ENCODE data around the gene PTOV1.

Gene PTOV1

DNA sequence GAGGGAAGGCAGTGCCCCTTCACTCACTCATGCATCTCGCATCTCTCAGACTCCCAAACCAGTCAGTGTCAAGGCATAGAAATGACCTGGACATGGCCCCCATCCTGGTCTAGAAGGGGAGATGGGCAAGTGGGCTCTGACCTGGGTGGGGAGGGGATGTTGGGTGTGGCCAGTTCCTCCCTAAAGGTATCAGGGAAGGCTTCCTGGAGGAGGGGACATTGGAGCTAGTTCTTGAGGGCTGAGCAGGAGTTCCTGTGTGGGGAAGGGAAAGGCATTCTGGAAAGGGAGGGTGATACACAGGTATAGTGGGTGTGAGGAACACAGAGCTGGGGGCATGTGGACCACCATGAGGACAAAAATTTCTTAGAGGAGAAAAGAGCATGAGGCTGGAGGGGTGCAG, 41.8 kb downstream of the PTOV1 start:
- no peak for DNase-seq

DNA sequence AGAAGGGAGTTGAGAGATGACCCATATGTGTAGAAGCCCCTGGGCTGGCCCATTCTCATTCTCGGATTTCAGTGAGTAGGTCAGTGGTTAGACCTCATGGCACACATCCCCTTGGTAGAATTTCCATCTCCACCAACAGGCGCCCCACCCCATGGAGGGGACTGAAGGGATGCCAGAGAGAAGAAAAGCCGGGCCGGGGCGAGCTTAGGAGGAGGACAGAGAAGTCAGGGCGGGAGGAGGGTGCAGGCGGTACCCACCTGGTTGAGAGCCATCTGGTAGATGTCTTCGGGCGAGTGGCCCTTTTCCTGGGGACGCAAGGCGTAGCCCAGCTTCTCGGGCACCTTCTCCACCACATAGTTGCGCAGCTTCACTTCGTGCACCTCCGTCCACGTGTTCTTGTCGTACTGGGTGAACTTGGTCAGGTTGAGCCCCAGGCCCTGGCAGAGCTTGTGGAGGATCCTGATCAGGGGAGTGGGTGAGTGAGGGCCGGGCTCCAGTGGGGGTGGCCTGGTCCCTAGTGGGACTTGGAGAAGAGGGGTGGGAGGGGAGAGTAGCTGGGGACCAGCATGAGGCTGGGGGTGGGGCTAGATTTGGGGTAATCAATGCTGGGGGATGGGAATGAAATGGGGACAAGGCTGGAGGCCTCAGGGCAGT, 43.2 kb downstream of the PTOV1 start:
- DNase-seq, result no peak

DNA sequence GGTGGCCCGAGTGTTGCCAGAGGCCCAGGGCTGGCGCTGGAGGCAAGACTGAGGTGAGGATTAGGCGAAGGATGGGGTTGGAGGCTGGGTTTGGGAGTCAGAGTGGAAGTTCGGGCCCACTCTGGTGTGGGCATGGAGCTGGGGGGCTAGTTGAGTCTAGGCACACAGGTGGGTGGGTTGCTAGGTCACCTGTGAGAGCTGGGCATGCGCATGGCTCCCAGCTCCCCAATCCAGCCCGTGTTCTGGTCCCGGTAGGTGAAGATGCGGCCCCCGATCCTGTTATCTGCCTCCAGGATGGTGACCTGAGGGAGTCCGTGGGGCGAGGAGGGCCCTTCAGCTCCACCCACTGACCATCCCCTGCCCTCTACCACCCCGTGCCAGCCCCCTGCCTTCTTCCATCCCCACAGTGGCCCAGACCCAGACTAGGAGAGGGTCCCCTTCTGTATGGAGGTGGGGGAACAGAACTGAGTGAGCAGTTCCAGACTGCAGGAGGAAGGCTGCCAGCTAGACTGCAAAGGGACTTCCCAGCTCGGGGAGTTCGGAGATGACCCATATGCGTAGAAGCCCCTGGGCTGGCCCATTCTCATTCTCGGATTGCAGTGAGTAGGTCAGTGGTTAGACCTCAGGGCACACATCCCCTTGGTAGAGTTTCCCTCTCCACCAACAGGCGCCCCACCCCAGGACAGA, 44.1 kb downstream of the PTOV1 start:
- no peak for DNase-seq

DNA sequence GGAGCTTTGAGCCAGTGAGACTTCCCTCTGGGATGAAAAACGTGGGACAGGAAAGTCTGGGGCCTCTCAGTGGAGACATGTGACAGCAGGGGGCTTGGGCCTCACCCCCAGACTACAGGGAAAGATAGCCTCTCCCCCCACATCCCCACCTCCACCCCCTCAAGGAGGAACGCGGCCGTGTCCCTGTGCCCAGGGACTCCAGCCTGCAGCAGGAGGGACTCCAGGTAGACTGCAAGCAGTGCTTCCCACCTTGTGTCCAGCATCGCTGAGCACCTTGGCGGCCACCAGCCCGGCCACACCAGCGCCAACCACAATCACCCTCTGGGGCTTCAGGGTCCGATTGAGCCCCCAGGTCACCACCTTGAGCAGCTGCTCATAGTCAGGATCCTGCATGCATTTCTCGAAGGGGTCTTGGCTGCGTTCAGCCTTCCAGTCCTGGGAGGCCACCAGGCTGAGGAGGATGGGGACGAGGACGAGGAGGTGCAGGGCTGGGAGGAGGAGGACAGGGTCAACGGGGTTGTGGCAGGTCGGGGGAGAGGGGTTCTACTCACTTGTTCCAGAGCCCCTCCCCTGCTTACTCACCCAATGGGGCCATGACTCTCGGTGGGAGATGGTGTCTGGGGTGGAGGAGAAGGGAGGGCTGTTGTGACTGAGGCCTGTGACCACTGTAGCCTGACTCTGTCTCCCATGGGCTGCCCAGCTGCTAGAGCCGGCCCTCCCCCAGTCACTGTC, 44.8 kb downstream of the PTOV1 start:
- no peak for DNase-seq

DNA sequence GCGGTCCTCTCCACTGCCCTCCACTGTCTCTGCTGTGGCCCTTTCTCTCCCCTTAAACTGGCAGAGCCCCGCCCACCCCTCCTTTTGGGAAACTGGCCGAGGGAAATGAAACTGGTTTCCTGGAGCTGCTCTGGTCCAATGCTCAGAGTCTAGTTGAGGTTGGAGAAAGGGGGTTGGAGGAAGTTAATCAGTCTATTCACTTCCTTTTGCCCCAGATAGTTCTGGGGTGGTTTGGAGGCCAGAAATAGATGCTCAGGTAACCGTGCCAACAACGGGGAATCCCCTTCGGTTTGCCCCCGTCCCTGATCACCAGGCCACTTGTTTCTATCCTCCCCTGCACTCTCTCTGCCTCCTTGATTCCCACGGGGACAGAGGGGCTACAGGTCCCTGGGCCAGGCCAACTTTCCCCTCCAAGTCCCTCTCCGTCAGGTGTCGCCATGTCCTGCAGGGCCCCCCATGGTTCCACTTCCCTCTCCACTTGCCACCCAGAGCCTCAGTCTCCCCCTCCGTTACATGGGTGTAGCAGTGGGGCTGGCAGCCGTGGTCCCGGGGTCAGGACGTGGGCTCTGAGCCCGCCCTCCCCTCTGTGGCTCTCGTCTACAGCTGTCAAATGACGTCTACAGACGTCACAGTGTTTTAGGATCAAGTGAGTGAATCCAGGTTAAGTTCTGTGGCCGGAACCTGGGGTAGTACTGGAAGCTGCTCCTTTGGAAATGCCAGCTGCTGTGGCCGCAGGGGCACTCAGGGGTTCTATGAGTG, 46.1 kb downstream of the PTOV1 start, which contains the start of gene IL4I1:
Gene IL4I1, minus strand, starts transcription at position 25 of the 759 bp plus-strand sequence. CDS start 727 bp downstream, outside the sequence.
- DNase-seq, result no peak

DNA sequence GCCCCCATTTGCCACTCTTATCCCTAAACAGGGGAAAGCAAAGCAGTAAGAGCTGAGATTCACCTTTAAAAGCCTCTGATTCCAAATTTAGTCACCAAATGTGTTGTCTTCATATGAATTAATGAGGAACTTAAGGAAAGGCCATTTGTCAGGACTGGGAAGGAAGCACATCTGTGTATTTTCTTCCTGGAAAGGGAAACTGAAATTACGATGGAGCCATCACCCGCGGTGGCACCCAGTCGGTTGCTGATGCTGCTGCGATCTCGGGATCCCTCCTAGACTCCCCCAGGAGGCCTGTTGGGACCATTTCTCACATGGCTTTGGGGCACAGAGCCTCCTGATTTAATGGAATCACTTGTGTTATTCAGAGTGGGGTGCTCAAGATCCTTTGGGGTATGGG, 53.2 kb downstream of the PTOV1 start:
- no peak for DNase-seq

DNA sequence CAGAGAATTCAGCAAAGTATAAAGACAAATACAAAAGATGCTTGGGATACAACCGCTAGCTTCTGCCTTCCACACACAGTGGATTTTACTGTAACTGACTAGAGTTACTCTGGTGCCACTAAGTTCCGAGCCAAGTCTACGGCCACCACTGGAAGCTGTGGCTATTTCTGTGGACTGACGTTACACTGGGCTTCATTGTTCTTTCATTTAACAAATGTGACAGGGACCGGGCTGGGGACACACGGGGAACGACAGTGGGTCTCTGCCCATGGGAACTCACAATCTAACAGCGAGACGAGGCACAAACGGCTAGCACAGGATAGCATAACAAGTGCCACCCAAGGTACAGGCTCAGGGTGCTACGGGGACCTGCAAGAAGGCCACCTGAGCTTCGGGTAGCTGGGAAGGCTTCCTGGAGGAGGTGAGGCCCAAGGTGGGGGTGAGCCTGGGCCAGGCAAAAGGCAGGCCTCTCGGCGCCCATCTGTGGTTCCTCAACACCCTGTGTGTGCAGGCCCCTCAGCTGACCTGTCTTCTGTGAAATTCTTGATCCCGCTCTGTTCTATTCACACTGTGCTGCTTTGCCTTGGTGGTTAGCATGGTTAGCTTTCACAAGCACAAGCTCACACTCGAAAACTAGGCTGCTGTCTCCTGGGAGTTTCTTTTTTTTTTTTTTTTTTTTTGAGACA, 56.1 kb downstream of the PTOV1 start:
- DNase-seq, result no peak

DNA sequence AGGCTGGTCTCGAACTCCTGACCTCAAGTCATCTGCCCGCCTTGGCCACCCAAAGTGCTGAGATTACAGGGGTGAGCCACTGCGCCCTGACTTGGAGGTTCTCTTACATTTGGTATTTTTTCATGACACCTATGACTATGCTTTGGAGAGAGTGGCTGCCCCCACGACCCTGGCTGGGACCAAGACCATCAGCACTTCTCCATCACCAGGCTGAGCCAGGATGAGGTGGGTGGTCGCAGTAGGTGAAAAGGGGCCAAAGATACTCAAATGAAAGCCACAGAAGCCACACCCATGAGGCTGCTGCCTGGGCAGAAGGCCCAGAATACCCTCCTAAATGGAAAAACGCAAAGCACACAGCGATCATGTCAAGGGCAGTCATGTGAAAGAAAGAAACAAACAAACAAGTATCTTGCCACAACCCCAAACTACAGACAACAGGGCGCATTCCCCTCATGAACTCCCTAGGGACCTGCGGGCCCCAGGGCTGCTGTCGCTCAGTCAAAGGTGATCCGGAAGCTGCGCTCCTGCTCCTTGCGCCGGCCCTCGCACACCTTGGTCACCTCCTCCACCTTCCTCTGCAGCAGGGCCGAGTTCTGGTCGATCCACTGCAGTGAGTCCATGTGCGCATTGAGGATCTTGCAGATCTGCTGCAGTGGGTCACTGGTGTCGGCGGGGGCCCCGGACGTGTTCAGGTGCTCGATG, 56.9 kb downstream of the PTOV1 start:
- no peak for DNase-seq

DNA sequence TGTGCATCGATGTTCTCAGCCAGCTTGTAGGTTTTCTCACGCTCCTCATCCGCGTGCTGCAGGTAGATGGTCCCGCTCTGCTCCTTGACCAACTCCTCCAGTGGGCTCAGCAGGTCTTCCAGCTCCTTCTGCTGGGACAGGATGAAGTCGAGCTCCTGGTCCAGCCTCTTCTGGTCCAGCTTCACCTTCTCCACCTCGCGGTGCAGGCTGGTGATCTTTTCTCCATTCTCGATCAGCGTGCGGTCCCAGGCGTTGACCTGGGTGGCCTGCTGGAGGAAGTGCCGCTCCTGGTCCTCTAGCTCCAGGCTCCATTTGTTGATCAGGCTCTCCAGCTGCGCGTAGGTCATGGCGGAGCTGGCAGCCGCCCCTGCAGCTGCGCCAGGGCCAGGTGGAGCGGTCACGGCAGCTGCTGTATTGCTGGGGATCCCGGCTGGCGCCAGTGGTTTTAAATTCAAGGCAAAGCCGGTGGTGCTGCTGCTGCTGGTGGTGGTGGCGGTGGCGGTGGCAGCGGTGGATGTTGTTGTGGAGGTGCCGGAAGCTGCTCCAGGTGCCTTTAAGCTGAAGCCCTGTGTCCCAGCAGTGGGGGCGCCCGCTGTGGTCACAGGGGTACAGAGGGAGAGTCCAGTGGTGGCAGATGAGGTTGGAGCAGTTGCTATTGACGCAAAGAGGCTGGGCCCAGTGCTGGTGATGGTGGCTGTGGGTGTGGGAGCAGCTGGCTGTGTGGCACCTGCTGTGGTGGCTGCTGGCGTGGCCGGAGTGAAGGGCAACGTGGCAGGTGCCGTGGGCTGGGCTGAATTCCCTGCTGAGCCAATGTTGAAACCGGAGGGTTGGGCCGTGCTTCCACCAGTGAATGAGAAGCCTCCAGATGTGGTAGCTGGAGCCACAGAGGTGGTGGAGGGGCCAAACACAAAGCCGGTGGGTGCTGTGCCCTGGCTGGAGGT, 57.8 kb downstream of the PTOV1 start:
- DNase-seq, result no peak

DNA sequence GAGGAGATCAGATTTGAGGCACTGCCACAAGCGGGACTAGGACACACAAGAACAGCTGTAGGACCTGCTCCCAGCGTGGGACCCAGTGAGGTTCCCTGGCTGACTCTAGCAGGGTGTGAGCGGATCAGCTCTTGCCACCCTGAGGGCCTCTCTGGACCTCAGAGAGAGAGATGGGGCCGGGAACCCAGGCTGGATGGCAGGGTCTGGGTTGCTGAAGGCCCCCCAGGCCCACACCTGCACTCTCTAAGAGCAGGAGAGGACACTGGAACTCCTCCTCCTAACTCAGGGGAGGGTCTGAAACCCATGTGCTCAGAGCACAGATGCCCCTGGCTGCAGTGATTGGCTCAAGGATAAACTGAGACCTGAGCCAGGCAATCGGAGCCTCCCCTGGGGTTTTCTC, 59.2 kb downstream of the PTOV1 start:
- DNase-seq, result no peak
